Hair follicle dermal papilla cell (primary cell): ENCODE data around the gene NR2C2. TPM values are rescaled to one million over a fixed set of nuclear protein-coding genes. Genes with fewer than 3 reads are reported as not detected.

Experiments used
- total RNA-seq: library from RNA; depleted of rRNA; stranded (reverse); fragments of >200 nt; gene quantifications from 2 replicates; pipeline ENCODE4 v1.2.3, GENCODE V29; 2012

NR2C2 gene
- 36.7 and 44.5 TPM in 2 replicates for total RNA-seq

DNA sequence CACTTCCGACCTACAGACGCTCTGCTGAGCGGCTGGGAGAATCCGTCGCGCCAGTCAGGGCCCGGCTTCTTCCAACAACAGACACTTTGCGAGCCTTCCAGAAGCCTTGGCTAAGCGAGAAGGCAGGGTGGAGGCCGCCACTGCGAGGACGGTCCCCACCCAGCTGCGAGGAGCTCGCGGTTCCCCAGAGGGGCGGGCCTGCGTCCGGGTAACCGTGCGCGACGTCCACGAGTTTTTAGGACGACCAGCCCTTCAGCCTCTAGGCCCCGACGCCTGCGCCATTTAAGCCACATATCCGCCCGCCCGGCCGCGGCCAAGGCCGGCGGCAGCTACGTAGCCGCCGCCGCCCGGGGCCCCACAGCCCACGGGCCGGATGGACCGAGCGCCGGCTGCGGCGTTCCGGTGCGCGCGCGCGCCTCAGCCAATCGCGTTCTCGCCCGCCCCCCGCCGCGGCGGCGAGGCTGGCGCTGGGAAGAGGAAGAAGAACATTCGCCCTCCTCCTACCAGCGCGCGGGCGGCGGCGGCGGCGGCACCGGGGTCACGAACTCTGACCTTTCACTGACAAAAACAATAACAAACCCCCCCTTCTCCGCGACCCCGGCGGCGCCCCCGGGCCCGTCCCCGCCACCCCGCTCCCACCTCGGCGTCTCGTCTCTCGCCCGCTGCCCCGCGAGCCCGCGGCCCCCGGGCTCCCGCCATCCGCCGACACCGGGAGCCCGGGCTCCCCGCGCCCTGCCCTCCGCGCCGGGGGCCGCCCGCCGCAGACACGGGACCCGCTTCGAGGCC lies at the start of gene NR2C2:
Gene NR2C2, plus strand, starts transcription at position 484 of the 786 bp plus-strand sequence. CDS start 56,332 bp downstream, outside the sequence.

DNA sequence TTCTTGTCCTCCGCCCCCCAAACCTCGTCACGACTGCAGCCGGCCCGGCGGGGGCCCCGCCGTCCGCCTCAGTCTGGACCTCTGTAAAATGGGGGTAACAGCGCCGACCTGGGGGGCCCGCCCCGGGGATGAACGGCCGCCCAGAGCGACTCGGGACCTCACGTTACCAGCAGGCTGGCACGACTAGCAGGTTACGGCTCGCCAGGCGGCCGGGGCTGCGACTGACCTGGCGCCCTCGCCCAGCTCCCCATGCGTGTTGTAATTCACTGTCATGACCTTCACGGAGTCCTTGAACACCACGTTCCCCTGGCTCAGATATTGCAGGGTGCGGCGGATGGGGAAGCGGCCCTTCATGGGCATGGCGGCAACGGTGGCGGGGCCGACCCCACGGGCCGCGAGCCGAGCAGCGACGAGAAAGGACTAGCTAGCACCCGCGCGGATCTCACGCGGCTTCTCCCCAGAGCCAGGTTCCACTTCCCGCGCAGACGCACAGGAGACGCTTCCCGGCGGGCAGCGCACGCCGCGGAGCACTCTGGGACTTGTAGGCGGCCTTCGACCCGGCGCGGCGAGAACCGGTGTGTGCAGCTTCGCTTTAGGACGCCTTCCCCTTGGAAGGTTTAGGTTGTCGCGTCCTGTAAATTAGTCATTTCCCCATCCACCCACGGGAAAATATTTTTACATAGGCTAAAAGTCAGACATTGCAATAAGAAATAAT lies 117.6 kb downstream of the NR2C2 start, which contains the start of gene MRPS25:
Gene MRPS25, minus strand, starts transcription at position 481 of the 715 bp plus-strand sequence. Its CDS starts 121 bp downstream, at position 360.

Other genes with a start within 250 kb of the NR2C2 start
- 0.12 and 0.16 TPM in 2 replicates for gene FGD5, start 128.6 kb upstream of the NR2C2 start, total RNA-seq
- 12.3 and 13.5 TPM in 2 replicates for gene MRPS25, start 117.7 kb downstream of the NR2C2 start, total RNA-seq
- gene RBSN, start 151.6 kb downstream of the NR2C2 start, total RNA-seq = 32.2 and 39.9 TPM in 2 replicates